Measurements from ENCODE around the gene PRR20D. TPM values are rescaled to one million over a fixed set of nuclear protein-coding genes. Genes with fewer than 3 reads are reported as not detected.
"Not testable (repeated sequence)": the region's sequence is repeated elsewhere in the genome, so short reads cannot be mapped to it uniquely, and the experiment has no call there.

The PRR20D gene
- not detected for total RNA-seq
- polyA plus RNA-seq: not detected
- not detected for total RNA-seq

- H3K4me1 Mint-ChIP-seq; H3K36me3 Mint-ChIP-seq; H3K36me3 ChIP-seq (ENCODE audit: control insufficient read depth in 2 of 3, insufficient read depth in 3 of 3, low read length in 3 of 3); H3K27ac Mint-ChIP-seq; H3K27me3 Mint-ChIP-seq; ATAC-seq; H3K27ac ChIP-seq (ENCODE audit: low read depth, low read length); H3K27me3 ChIP-seq (ENCODE audit: control insufficient read depth in 2 of 2, insufficient read depth in 2 of 2, low read length in 2 of 2); H3K4me3 ChIP-seq (ENCODE audit: low read length); intact Hi-C loops (cut with micrococcal nuclease); DNase-seq; POLR2A ChIA-PET; CTCF ChIA-PET; H3K9me3 ChIP-seq (ENCODE audit: control insufficient read depth in 2 of 3, low read length in 3 of 3); H3K4me3 Mint-ChIP-seq; H3K4me1 ChIP-seq (ENCODE audit: control insufficient read depth in 2 of 2, insufficient read depth in 2 of 2, low read length in 2 of 2); H3K9me3 Mint-ChIP-seq: not testable (repeated sequence)
Measured at GRCh38 chr13:57160332-57160731, at the start of gene PRR20D. PRR20D (plus strand) TSS chr13:57160632; CDS start chr13:57161019, 387 bp downstream.

DNA sequence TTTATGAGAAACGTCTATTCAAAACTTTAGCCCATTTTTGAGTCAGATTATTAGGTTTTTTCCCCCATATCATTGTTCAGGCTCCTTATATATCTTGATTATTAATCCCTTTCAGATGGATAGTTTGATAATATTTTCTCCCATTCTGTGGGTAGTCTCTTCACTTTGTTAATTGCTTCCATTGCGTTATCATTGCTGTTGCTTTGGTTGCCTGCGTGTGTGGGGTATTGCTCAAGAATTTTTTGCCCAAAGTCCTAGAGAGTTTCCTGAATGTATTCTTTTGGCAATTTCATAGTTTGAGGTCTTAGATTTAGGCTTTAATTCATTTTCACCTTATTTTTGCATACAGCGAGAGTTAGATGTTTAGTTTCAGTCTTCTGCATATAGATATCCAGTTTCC, 45.5 kb upstream of the PRR20D start:
- Histone ChIP-seq H3K36me3 (ENCODE audit: control insufficient read depth in 2 of 3, insufficient read depth in 3 of 3, low read length in 3 of 3) (no peaks in the 10 kb centered on the region), H3K27ac (ENCODE audit: low read depth, low read length) (no peak overlapping the region), H3K27me3 (ENCODE audit: control insufficient read depth in 2 of 2, insufficient read depth in 2 of 2, low read length in 2 of 2) (no peaks in the 10 kb centered on the region), H3K4me1 (ENCODE audit: control insufficient read depth in 2 of 2, insufficient read depth in 2 of 2, low read length in 2 of 2) (no peaks in the 10 kb centered on the region), H3K4me3 (ENCODE audit: low read length) (no peak overlapping the region), H3K9me3 (ENCODE audit: control insufficient read depth in 2 of 3, low read length in 3 of 3) (peaks cover 0 to 13% (median 0%) of the 10 kb centered on the region in 3 experiments)
- ATAC-seq: no peak
- Mint-ChIP-seq H3K36me3 (no peaks in the 10 kb centered on the region), H3K27me3 (no peaks in the 10 kb centered on the region), H3K9me3 (peaks cover 4 to 58% (median 19%) of the 10 kb centered on the region in 11 donors), H3K4me1 (no peaks in the 10 kb centered on the region), H3K4me3 (no peak overlapping the region), H3K27ac (no peak overlapping the region)
- intact Hi-C loops (cut with micrococcal nuclease): no loop called here
- ChIA-PET POLR2A (no interaction called here), CTCF (no interaction called here)
- no peak for DNase-seq

DNA sequence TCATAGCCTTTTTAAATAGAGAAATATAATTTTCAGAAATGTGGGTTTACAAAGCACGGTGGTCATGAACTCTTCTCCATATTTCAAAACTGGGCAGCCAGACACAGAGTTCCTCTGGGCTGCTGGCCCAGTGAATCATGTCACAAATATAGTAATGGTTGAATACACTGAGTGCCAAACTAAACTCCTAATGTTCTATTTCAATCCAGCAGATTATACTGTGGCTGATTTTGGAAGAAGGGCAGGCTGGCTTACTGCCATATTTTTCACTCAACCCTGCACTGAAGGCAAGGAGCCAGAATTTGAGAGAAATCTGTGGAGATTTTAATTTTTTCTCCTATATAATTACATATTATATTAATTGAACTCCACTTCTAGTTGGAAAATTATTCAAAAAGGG, 36.8 kb upstream of the PRR20D start:
- no peak for DNase-seq
- Mint-ChIP-seq H3K36me3 (no peaks in the 10 kb centered on the region), H3K27ac (no peak overlapping the region), H3K4me1 (no peaks in the 10 kb centered on the region), H3K9me3 (peaks cover 0 to 7% (median 4%) of the 10 kb centered on the region in 11 donors), H3K27me3 (no peaks in the 10 kb centered on the region), H3K4me3 (no peak overlapping the region)
- no peaks in the 10 kb centered on the region for H3K36me3 ChIP-seq (ENCODE audit: control insufficient read depth in 2 of 3, insufficient read depth in 3 of 3, low read length in 3 of 3)
- H3K4me1 ChIP-seq (ENCODE audit: control insufficient read depth in 2 of 2, insufficient read depth in 2 of 2, low read length in 2 of 2): no peaks in the 10 kb centered on the region
- H3K4me3 ChIP-seq (ENCODE audit: low read length): no peak overlapping the region
- intact Hi-C loops (cut with micrococcal nuclease): no loop called here
- peaks cover 0 to 10% (median 0%) of the 10 kb centered on the region in 3 experiments for H3K9me3 ChIP-seq (ENCODE audit: control insufficient read depth in 2 of 3, low read length in 3 of 3)
- no peak overlapping the region for H3K27ac ChIP-seq (ENCODE audit: low read depth, low read length)
- ChIA-PET POLR2A (no interaction called here), CTCF (no interaction called here)
- no peaks in the 10 kb centered on the region for H3K27me3 ChIP-seq (ENCODE audit: control insufficient read depth in 2 of 2, insufficient read depth in 2 of 2, low read length in 2 of 2)
- no peak for ATAC-seq

GRCh38 chr13:57128909-57129308, 31.5 kb upstream of the PRR20D start:
- no peak for DNase-seq
- H3K27me3 ChIP-seq (ENCODE audit: control insufficient read depth in 2 of 2, insufficient read depth in 2 of 2, low read length in 2 of 2): no peaks in the 10 kb centered on the region
- no peak overlapping the region for H3K27ac ChIP-seq (ENCODE audit: low read depth, low read length)
- H3K9me3 ChIP-seq (ENCODE audit: control insufficient read depth in 2 of 3, low read length in 3 of 3): no peaks in the 10 kb centered on the region
- Mint-ChIP-seq H3K4me3 (no peak overlapping the region), H3K9me3 (peaks cover 0 to 15% (median 3%) of the 10 kb centered on the region in 11 donors), H3K4me1 (no peaks in the 10 kb centered on the region), H3K27ac (no peak overlapping the region), H3K27me3 (no peaks in the 10 kb centered on the region), H3K36me3 (no peaks in the 10 kb centered on the region)
- ATAC-seq: no peak
- no peaks in the 10 kb centered on the region for H3K36me3 ChIP-seq (ENCODE audit: control insufficient read depth in 2 of 3, insufficient read depth in 3 of 3, low read length in 3 of 3)
- no peaks in the 10 kb centered on the region for H3K4me1 ChIP-seq (ENCODE audit: control insufficient read depth in 2 of 2, insufficient read depth in 2 of 2, low read length in 2 of 2)
- CTCF ChIA-PET: no interaction called here
- intact Hi-C loops (cut with micrococcal nuclease): no loop called here
- POLR2A ChIA-PET: no interaction called here
- H3K4me3 ChIP-seq (ENCODE audit: low read length): no peak overlapping the region

DNA sequence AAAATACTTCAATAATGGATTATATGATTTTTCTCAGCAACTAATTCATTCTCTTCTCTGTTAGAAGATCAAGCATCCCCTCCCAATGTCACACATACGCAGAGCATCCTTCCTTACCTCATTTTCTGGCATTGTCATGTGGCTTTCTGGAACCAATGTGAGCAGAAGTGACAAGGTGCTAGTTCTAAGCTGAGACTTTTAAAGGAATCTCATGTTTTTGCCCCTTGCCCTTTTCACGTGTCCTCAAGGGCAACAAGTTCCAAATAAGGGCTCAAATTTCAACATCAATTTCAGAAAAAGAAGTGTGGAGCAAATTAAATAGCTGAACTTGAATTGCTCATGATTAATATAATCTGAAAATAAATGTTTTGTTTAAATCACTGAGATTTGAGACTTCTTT, 24.3 kb upstream of the PRR20D start:
- Mint-ChIP-seq H3K4me1 (no peaks in the 10 kb centered on the region), H3K27me3 (no peaks in the 10 kb centered on the region)
- CTCF ChIA-PET: no interaction called here

GRCh38 chr13:57137585-57137984, 22.8 kb upstream of the PRR20D start:
- POLR2A ChIA-PET: no interaction called here

More for the DNA sequence above, 24.3 kb upstream of the PRR20D start:
- Histone ChIP-seq H3K36me3 (ENCODE audit: control insufficient read depth in 2 of 3, insufficient read depth in 3 of 3, low read length in 3 of 3) (no peaks in the 10 kb centered on the region), H3K9me3 (ENCODE audit: control insufficient read depth in 2 of 3, low read length in 3 of 3) (no peaks in the 10 kb centered on the region), H3K27ac (ENCODE audit: low read depth, low read length) (no peak overlapping the region), H3K27me3 (ENCODE audit: control insufficient read depth in 2 of 2, insufficient read depth in 2 of 2, low read length in 2 of 2) (no peaks in the 10 kb centered on the region), H3K4me3 (ENCODE audit: low read length) (no peak overlapping the region), H3K4me1 (ENCODE audit: control insufficient read depth in 2 of 2, insufficient read depth in 2 of 2, low read length in 2 of 2) (no peaks in the 10 kb centered on the region)
- Mint-ChIP-seq H3K9me3 (peaks cover 0 to 18% (median 3%) of the 10 kb centered on the region in 11 donors), H3K4me3 (no peak overlapping the region), H3K36me3 (no peaks in the 10 kb centered on the region), H3K27ac (no peak overlapping the region)
- intact Hi-C loops (cut with micrococcal nuclease): no loop called here
- ATAC-seq (no peak), DNase-seq (no peak)
- POLR2A ChIA-PET: no interaction called here

GRCh38 chr13:57138988-57139387, 21.4 kb upstream of the PRR20D start:
- ChIA-PET CTCF (no interaction called here), POLR2A (no interaction called here)
- Mint-ChIP-seq H3K36me3 (no peaks in the 10 kb centered on the region), H3K27ac (no peak overlapping the region), H3K4me1 (no peaks in the 10 kb centered on the region), H3K4me3 (no peak overlapping the region), H3K27me3 (no peaks in the 10 kb centered on the region), H3K9me3 (peaks cover 0 to 18% (median 3%) of the 10 kb centered on the region in 11 donors)
- Histone ChIP-seq H3K36me3 (ENCODE audit: control insufficient read depth in 2 of 3, insufficient read depth in 3 of 3, low read length in 3 of 3) (no peaks in the 10 kb centered on the region), H3K27me3 (ENCODE audit: control insufficient read depth in 2 of 2, insufficient read depth in 2 of 2, low read length in 2 of 2) (no peaks in the 10 kb centered on the region), H3K27ac (ENCODE audit: low read depth, low read length) (no peak overlapping the region), H3K4me1 (ENCODE audit: control insufficient read depth in 2 of 2, insufficient read depth in 2 of 2, low read length in 2 of 2) (no peaks in the 10 kb centered on the region), H3K9me3 (ENCODE audit: control insufficient read depth in 2 of 3, low read length in 3 of 3) (no peaks in the 10 kb centered on the region), H3K4me3 (ENCODE audit: low read length) (no peak overlapping the region)
- ATAC-seq (no peak), DNase-seq (no peak)
- intact Hi-C loops (cut with micrococcal nuclease): no loop called here

More at GRCh38 chr13:57137585-57137984, 22.8 kb upstream of the PRR20D start:
- no peak overlapping the region for H3K4me3 Mint-ChIP-seq
- intact Hi-C loops (cut with micrococcal nuclease): no loop called here
- Histone ChIP-seq H3K4me3 (ENCODE audit: low read length) (no peak overlapping the region), H3K27ac (ENCODE audit: low read depth, low read length) (no peak overlapping the region), H3K36me3 (ENCODE audit: control insufficient read depth in 2 of 3, insufficient read depth in 3 of 3, low read length in 3 of 3) (no peaks in the 10 kb centered on the region), H3K9me3 (ENCODE audit: control insufficient read depth in 2 of 3, low read length in 3 of 3) (no peaks in the 10 kb centered on the region), H3K27me3 (ENCODE audit: control insufficient read depth in 2 of 2, insufficient read depth in 2 of 2, low read length in 2 of 2) (no peaks in the 10 kb centered on the region), H3K4me1 (ENCODE audit: control insufficient read depth in 2 of 2, insufficient read depth in 2 of 2, low read length in 2 of 2) (no peaks in the 10 kb centered on the region)
- no peak overlapping the region for H3K27ac Mint-ChIP-seq
- no peak for DNase-seq
- no peaks in the 10 kb centered on the region for H3K4me1 Mint-ChIP-seq
- no peak for ATAC-seq
- CTCF ChIA-PET: no interaction called here
- no peaks in the 10 kb centered on the region for H3K36me3 Mint-ChIP-seq
- H3K27me3 Mint-ChIP-seq: no peaks in the 10 kb centered on the region
- peaks cover 0 to 18% (median 3%) of the 10 kb centered on the region in 11 donors for H3K9me3 Mint-ChIP-seq
